ENCODE results near the gene COL6A2. TPM values are rescaled to one million over a fixed set of nuclear protein-coding genes. Genes with fewer than 3 reads are reported as not detected.

The COL6A2 gene
- total RNA-seq, 4 donors from 2014 or later = 88.9 to 150 (median 126) TPM

DNA sequence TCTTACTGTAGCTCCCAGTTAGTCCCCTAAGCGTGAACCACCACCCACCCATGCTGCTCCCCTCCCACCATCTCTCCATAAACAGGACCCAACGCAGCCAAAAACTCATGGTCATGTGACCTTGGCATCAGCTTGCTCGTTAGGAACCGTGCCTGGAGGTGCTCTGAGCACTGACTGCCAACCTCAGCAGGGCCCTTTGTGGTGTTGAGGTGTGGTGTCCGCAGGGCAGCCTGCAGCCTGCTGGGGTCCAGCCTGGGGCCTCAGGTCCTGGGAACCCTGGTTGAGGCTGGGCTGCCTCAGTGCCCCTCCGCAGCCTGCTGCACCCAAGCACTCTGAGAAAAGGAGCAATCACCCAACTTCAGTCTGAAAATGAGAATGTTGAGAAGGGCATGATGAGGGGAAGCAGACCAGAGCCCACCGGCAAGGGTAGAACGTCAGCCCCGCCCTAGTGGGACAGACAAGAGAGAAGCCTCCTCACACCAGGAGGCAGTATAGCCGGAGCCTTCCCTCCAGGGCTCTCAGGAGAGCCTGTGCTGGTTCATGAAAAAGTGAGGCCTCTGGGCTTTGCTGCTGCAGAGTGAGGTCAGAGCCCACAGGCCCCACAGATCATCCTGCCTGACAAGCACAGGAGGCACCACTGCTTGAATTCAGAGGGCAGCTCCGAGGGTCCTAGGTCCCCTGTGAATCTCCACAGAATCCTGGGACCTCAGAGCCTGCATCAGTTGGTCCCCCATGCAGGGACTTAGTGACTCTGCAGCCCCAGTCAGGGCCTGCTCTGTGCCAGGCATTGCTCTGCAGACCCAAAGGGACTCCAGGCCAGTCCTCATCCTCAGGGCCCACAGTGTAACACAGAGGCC, 4.9 kb upstream of the COL6A2 start:
- DNase-seq (ENCODE audit: low spot score in 2 of 2) = peak in 1 of 2 donors; percentile 62
- Histone ChIP-seq H3K4me1 (peaks cover 36% of the 10 kb centered on the region), H3K4me3 (no peak overlapping the region), H3K27ac (peak overlapping the region; percentile 70), H3K27me3 (peaks cover 10% of the 10 kb centered on the region), H3K36me3 (no peaks in the 10 kb centered on the region), H3K9me3 (no peaks in the 10 kb centered on the region)
- WGBS = 42% methylated on average over 3 of the region's 11 CpGs
- TF ChIP-seq POLR2A (IDR thresholded peaks at IDR 0.05) (no peak), EP300 (IDR thresholded peaks at IDR 0.05) (no peak), POLR2AphosphoS5 (IDR thresholded peaks at IDR 0.05) (no peak)
- TF ChIP-seq, protein P1, sequence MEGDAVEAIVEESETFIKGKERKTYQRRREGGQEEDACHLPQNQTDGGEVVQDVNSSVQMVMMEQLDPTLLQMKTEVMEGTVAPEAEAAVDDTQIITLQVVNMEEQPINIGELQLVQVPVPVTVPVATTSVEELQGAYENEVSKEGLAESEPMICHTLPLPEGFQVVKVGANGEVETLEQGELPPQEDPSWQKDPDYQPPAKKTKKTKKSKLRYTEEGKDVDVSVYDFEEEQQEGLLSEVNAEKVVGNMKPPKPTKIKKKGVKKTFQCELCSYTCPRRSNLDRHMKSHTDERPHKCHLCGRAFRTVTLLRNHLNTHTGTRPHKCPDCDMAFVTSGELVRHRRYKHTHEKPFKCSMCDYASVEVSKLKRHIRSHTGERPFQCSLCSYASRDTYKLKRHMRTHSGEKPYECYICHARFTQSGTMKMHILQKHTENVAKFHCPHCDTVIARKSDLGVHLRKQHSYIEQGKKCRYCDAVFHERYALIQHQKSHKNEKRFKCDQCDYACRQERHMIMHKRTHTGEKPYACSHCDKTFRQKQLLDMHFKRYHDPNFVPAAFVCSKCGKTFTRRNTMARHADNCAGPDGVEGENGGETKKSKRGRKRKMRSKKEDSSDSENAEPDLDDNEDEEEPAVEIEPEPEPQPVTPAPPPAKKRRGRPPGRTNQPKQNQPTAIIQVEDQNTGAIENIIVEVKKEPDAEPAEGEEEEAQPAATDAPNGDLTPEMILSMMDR (IDR thresholded peaks at IDR 0.05) = no peak

DNA sequence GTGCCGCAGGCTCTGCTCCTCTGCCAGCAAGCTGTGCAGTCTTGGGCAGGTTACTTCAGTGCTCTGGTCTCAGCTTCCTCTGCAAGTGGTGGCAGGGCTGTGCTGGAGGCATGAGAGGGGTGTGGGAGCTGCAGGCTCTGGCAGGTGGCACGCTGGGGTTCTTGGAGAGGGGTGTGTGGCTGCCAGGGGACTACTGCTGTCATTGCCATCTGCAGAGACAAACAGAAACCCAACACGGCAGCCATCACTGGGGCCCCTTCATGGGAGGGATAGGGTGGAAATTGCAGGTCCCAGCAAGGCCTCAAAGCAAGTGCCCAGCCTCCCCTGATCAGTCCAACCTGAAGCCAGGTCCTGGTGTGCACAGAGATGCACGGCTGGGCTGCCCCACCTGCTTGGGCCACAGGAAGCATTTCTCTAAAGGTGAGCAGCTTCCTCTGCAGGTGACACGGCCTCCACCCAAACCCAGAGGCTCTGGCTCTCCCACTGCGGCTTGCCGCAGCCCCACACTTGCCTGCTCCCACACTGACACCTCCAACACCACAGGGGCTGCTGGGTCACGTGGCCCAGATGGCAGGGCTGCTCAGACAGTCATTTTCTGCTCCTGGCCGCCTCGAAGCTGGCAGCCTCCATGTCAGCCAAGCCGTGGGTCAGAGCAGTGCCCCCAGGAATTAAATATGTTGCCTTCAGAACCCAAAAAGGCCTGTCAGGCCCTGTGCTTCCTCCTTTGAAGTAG, 4.1 kb upstream of the COL6A2 start:
- Histone ChIP-seq H3K4me3 (no peak overlapping the region), H3K36me3 (no peaks in the 10 kb centered on the region), H3K4me1 (peaks cover 44% of the 10 kb centered on the region), H3K27me3 (peaks cover 18% of the 10 kb centered on the region), H3K27ac (peak overlapping the region; percentile 70), H3K9me3 (no peaks in the 10 kb centered on the region)
- 55% methylated on average over 10 of the region's 11 CpGs for WGBS
- DNase-seq (ENCODE audit: low spot score in 2 of 2) = no peak
- no peak for TF ChIP-seq POLR2AphosphoS5 (IDR thresholded peaks at IDR 0.05)
- TF ChIP-seq, protein P1 (IDR thresholded peaks at IDR 0.05) = no peak
- TF ChIP-seq POLR2A (IDR thresholded peaks at IDR 0.05) = no peak
- no peak for TF ChIP-seq EP300 (IDR thresholded peaks at IDR 0.05)

DNA sequence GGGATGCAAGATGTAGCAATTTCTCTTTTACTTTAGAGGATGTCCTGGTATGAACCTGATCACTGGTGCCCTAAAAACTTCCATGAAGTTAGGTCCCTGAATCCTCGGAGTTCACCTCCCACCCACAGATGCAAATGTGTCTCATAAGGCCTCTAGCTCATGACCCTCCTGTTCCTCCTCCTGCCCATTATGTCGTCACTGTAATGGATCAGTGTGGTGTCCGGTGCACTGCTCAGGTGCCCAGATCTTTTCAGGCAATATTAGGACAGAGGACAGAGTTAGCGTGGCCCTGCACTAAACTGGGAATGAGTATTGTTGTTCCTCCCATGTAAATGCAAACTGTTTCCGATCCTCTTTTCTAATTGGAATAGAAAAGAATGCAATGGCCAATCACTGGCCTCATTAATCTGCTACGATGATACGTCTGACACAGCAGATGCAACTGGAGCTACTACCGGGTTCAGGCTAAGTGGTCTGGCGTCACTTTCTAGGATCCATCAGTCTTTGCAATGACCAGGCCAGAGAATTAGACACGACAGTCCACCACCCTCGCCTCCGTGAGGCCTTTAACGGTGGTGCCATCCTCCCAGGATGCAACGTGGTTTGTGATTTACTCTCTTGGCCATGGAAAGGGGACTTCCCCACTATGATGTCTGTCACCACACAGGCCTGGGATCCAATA, 3.4 kb upstream of the COL6A2 start:
- 80% methylated on average over 14 of the region's 14 CpGs for WGBS

DNA sequence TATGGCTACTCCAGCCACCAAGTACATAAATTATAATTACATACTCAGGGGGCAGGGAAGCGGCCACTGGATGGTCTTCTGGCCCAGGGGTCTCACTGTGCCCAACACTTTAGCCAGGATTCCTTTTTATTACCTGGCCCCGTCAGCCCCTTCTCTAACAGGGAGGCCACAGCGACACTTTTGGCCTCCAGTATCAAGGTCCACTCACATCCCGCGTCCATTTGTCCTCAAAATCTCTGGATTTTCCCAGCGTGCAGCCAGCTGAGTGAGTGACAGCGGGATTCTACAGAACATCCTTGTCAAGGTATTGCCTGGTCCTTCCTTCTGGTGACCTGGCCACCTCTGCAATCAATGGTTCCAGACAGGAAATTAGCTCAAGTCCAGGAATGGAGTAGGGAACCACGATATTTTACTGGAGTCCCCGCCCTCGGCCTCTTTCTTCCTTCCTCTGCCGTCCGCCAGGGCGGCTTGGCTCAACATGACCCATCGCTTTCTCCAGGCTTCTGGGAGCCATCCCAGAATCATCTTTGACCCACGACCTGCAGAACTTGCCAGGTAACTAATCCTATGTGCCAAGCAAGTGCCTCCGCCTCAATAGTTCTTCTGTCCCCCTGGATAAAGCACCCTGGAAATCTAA, 2.7 kb upstream of the COL6A2 start:
- 63% methylated on average over 16 of the region's 16 CpGs for WGBS
- H3K4me3 ChIP-seq = no peak overlapping the region
- TF ChIP-seq, protein P1 (IDR thresholded peaks at IDR 0.05) = peak in 1 of 2 donors; percentile 9
- TF ChIP-seq EP300 (IDR thresholded peaks at IDR 0.05) = no peak
- H3K36me3 ChIP-seq = no peaks in the 10 kb centered on the region
- no peak overlapping the region for H3K27ac ChIP-seq
- DNase-seq (ENCODE audit: low spot score in 2 of 2) = no peak
- H3K4me1 ChIP-seq = peaks cover 48% of the 10 kb centered on the region
- peaks cover 28% of the 10 kb centered on the region for H3K27me3 ChIP-seq
- no peaks in the 10 kb centered on the region for H3K9me3 ChIP-seq

More for the DNA sequence above, 3.4 kb upstream of the COL6A2 start:
- H3K27me3 ChIP-seq = peaks cover 23% of the 10 kb centered on the region
- H3K36me3 ChIP-seq = no peaks in the 10 kb centered on the region
- peak overlapping the region; percentile 70 for H3K27ac ChIP-seq
- no peak for DNase-seq (ENCODE audit: low spot score in 2 of 2)
- H3K4me1 ChIP-seq = peaks cover 47% of the 10 kb centered on the region
- no peak overlapping the region for H3K4me3 ChIP-seq
- TF ChIP-seq, protein P1 (IDR thresholded peaks at IDR 0.05) = no peak
- TF ChIP-seq EP300 (IDR thresholded peaks at IDR 0.05) (no peak), POLR2A (IDR thresholded peaks at IDR 0.05) (no peak), POLR2AphosphoS5 (IDR thresholded peaks at IDR 0.05) (no peak)
- H3K9me3 ChIP-seq = no peaks in the 10 kb centered on the region

Data from suprapubic skin (tissue), 4 donors.